CD8-positive, alpha-beta memory T cell (primary cell): ENCODE results near the gene GMEB2. TPM values are rescaled to one million over a fixed set of nuclear protein-coding genes. Genes with fewer than 3 reads are reported as not detected.
"Not testable (repeated sequence)": the region's sequence is repeated elsewhere in the genome, so short reads cannot be mapped to it uniquely, and the experiment has no call there.

ENCODE experiments used
- CTCF ChIA-PET: fragments of 350-600 bp; sonication (Branson Sonifier 250); formaldehyde crosslinking; loops from one replicate; lab custom pipeline; 2021; ENCODE audit warnings: antibody characterized with exemption; lab: Charles Lee
- POLR2A ChIA-PET: fragments of 350-600 bp; sonication (Branson Sonifier 250); formaldehyde crosslinking; loops from one replicate; lab custom pipeline; 2021; ENCODE audit warnings: antibody characterized with exemption; lab: Charles Lee
- DNase-seq, 5 donors: peaks; one replicate each; pipeline versions ENCODE4 v3.0.0 to v3.0.0-alpha.2; 2020 to 2022; ENCODE audit warnings: mixed read lengths in 1 of 5
- H3K27ac ChIP-seq: one replicate; pipeline ENCODE4 v1.7.0; 2013; ENCODE audit warnings: low read depth, mild to moderate bottlenecking, low read length, moderate library complexity
- H3K27me3 ChIP-seq: 2 replicates; pipeline ENCODE4 v1.7.0; 2013; ENCODE audit warnings: low read length, mild to moderate bottlenecking; ENCODE audit not compliant: insufficient read depth, poor library complexity, severe bottlenecking
- H3K36me3 ChIP-seq: 2 replicates; pipeline ENCODE4 v1.7.0; 2013; ENCODE audit warnings: mild to moderate bottlenecking, low read length, moderate library complexity; ENCODE audit not compliant: insufficient read depth
- H3K4me1 ChIP-seq: 2 replicates; pipeline ENCODE4 v1.7.0; 2013; ENCODE audit warnings: mild to moderate bottlenecking, low read length, moderate library complexity; ENCODE audit not compliant: insufficient read depth
- H3K4me3 ChIP-seq: 2 replicates; pipeline ENCODE4 v1.7.0; 2013; ENCODE audit warnings: mild to moderate bottlenecking, low read length
- H3K9me3 ChIP-seq: 2 replicates; pipeline ENCODE4 v1.7.0; 2013; ENCODE audit warnings: mild to moderate bottlenecking, low read length
- H3K27ac Mint-ChIP-seq, 8 donors: one replicate each; pipeline ENCODE4 v1.8.0; 2020 to 2021; ENCODE audit warnings: mixed read lengths in 8 of 8, mild to moderate bottlenecking in 6 of 8, inconsistent platforms in 3 of 8, moderate library complexity in 3 of 8
- H3K27me3 Mint-ChIP-seq, 2 donors: one replicate each; pipeline ENCODE4 v1.8.0; 2020 to 2021; ENCODE audit warnings: mixed read lengths in 2 of 2, mild to moderate bottlenecking in 1 of 2, moderate library complexity in 1 of 2
- H3K36me3 Mint-ChIP-seq, 3 donors: one replicate each; pipeline ENCODE4 v1.8.0; 2020 to 2021; ENCODE audit warnings: mixed read lengths in 3 of 3, inconsistent platforms in 1 of 3, mild to moderate bottlenecking in 1 of 3
- H3K4me1 Mint-ChIP-seq, 3 donors: one replicate each; pipeline ENCODE4 v1.8.0; 2020 to 2021; ENCODE audit warnings: mixed read lengths in 3 of 3, inconsistent platforms in 1 of 3, mild to moderate bottlenecking in 1 of 3
- H3K4me3 Mint-ChIP-seq, 7 donors: one replicate each; pipeline ENCODE4 v1.8.0; 2020 to 2021; ENCODE audit warnings: mixed read lengths in 7 of 7, mild to moderate bottlenecking in 6 of 7, moderate library complexity in 4 of 7, inconsistent platforms in 2 of 7
- H3K9me3 Mint-ChIP-seq, 5 donors: one replicate each; pipeline ENCODE4 v1.8.0; 2020 to 2022; ENCODE audit warnings: mixed read lengths in 5 of 5, mild to moderate bottlenecking in 3 of 5, moderate library complexity in 2 of 5, inconsistent platforms in 1 of 5
- polyA plus RNA-seq: library from polyadenylated mRNA; unstranded; fragments of 300-500 nt; fragmentation: Illumina TruSeq; gene quantifications from one replicate; pipeline ENCODE4 v1.2.3, GENCODE V29; 2021
- total RNA-seq, 2 experiments: library from RNA; stranded (reverse); gene quantifications; one replicate each; pipeline ENCODE4 v1.2.3, GENCODE V29; 2021

The GMEB2 gene, protein sequence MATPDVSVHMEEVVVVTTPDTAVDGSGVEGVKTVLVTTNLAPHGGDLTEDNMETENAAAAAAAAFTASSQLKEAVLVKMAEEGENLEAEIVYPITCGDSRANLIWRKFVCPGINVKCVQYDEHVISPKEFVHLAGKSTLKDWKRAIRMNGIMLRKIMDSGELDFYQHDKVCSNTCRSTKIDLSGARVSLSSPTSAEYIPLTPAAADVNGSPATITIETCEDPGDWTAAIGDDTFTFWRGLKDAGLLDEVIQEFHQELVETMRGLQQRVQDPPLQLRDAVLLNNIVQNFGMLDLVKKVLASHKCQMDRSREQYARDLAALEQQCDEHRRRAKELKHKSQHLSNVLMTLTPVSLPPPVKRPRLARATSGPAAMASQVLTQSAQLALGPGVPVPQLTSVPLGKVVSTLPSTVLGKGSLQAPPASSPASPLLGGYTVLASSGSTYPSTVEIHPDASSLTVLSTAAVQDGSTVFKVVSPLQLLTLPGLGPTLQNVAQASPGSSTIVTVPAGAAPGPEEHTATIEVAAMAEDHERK
- total RNA-seq (10 to 100 TPM; 14.3 to 15.5 TPM), polyA plus RNA-seq (14.8 TPM)

DNA sequence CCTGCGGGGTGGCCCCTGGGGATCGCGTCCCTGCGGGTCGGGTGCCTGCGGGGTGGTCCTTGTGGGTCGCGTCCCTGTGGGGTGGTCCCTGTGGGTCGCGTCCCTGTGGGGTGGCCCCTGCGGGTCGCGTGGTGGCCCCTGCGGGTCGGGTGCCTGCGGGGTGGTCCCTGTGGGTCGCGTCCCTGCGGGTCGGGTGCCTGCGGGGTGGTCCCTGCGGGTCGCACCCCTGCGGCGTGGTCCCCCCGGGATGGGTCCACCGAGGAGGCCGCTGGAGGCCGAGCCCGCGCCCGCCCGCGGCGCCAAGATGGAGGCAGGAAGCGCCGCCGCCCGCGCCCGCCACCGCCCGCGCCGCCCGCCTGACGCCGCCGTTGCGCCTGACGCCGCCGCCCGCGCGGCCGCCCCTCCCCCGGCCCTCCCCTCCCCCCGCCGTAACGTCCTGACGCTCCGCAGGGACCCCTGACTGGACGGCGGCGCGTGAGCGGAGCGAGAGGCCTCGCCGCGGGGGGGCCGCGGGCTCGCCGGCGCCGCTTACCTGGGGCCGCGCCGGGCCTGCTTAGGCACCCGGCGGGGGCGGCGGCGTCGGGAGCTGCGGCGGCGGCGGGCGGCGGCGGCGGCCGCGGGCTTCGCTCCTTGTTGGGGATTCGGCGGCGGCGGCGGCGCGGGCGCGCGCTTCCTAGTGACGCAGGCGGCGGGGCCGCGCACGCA is at the start of gene GMEB2:
GMEB2 (minus strand) TSS at position 678 of the 705 bp plus-strand sequence. CDS start 7,704 bp downstream, outside the sequence.
- H3K36me3 Mint-ChIP-seq = peaks cover 0 to 24% (median 8%) of the 10 kb centered on the region in 3 donors
- peak within 1 kb of the TSS; percentile 84 to 97 (median 94) for H3K27ac Mint-ChIP-seq
- peak within 1 kb of the TSS; percentile 81 for H3K27ac ChIP-seq
- H3K27me3 ChIP-seq = no peaks in the 10 kb centered on the region
- ChIA-PET POLR2A (interaction anchor here (0.9 to 6.0 kb wide), 13 partner anchors 8 to 239 kb away, joined by 3 to 110 read pairs (median 5); partner anchors contain the start of genes HELZ2, LIME1, PPDPF and RTEL1), CTCF (interaction anchor here (0.8 to 6.1 kb wide), 9 partner anchors 10 to 237 kb away, joined by 3 to 22 read pairs (median 4); partner anchors contain the start of gene PTK6)
- H3K4me1 Mint-ChIP-seq = peaks cover 35 to 50% (median 37%) of the 10 kb centered on the region in 3 donors
- no peaks in the 10 kb centered on the region for H3K27me3 Mint-ChIP-seq
- H3K4me3 ChIP-seq = peak within 1 kb of the TSS; percentile 93
- no peaks in the 10 kb centered on the region for H3K9me3 ChIP-seq
- H3K4me3 Mint-ChIP-seq = peak within 1 kb of the TSS; percentile 90 to 98 (median 95)
- peak in 3 of 5 donors; percentile 56 to 96 (median 65) for DNase-seq
- no peaks in the 10 kb centered on the region for H3K36me3 ChIP-seq
- no peaks in the 10 kb centered on the region for H3K9me3 Mint-ChIP-seq
- H3K4me1 ChIP-seq = peaks cover 30% of the 10 kb centered on the region

DNA sequence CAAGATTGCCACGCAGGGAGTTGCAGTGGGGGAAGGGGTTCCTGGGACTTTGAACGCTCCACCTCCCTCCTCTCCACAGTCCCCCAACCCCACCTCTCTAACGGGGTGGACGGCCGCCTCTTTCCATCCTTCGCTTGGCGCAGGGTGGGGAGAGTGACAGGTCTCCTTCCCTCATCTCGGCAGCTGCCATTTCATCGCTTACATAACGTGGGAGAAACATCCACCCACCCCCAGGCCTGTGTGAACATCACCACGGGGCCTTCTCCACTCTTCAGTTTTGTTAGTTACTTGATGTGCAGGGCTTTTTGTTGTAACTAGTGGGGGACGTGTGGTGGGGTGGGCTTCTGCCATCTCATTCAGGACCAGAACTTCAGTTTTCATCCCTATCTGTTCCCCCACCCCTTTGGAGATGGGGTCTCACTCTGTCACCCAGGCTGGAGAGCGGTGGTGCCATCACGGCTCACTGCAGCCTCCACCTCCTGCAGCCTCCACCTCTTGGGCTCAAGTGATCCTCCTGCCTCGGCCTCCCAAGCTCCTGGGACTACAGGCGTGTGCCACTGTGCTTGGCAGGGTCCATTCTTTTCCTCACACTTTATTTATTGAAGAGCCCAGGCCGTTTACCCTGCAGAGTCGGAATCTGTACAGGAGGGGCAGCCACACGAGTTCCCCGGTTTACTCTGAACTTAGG is 48.9 kb upstream of the GMEB2 start:
- CTCF ChIA-PET = no interaction called here
- no peaks in the 10 kb centered on the region for H3K4me1 ChIP-seq

DNA sequence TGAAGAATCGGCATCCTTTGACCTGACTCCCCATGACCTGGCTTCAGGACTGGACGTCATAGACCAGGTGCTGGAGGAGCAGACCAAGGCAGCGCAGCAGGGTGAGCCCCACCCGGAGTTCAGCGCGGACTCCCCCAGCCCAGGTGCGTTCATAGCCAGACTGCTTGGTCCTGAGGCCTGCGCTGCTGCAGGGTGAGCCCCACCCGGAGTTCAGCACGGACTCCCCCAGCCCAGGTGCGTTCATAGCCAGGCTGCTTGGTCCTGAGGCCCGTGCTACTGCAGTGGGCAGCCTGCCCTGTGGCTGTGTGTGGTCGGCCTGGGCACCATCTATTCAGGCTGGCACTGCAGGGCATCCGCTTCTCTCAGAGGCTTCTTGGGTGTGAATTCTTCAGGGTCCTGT is 47.0 kb upstream of the GMEB2 start:
- H3K27ac ChIP-seq = no peak overlapping the region
- Mint-ChIP-seq H3K4me1 (no peaks in the 10 kb centered on the region), H3K36me3 (peaks cover 0 to 28% (median 2%) of the 10 kb centered on the region in 3 donors), H3K27ac (peak overlapping the region in 1 of 8 donors; percentile 14), H3K4me3 (no peak overlapping the region), H3K9me3 (no peaks in the 10 kb centered on the region), H3K27me3 (no peaks in the 10 kb centered on the region)
- no peak overlapping the region for H3K4me3 ChIP-seq
- POLR2A ChIA-PET = no interaction called here
- CTCF ChIA-PET = no interaction called here
- DNase-seq = no peak
- H3K9me3 ChIP-seq = no peaks in the 10 kb centered on the region
- no peaks in the 10 kb centered on the region for H3K4me1 ChIP-seq
- no peaks in the 10 kb centered on the region for H3K36me3 ChIP-seq
- H3K27me3 ChIP-seq = no peaks in the 10 kb centered on the region

More for the DNA sequence above, 48.9 kb upstream of the GMEB2 start:
- H3K4me1 Mint-ChIP-seq = no peaks in the 10 kb centered on the region
- H3K27me3 Mint-ChIP-seq = no peaks in the 10 kb centered on the region
- Histone ChIP-seq H3K27me3 (no peaks in the 10 kb centered on the region), H3K4me3 (no peak overlapping the region), H3K9me3 (no peaks in the 10 kb centered on the region), H3K27ac (no peak overlapping the region), H3K36me3 (no peaks in the 10 kb centered on the region)
- H3K9me3 Mint-ChIP-seq = no peaks in the 10 kb centered on the region
- no peak overlapping the region for H3K4me3 Mint-ChIP-seq
- no peak for DNase-seq
- peaks cover 0 to 24% (median 0%) of the 10 kb centered on the region in 3 donors for H3K36me3 Mint-ChIP-seq
- peak overlapping the region in 1 of 8 donors; percentile 82 for H3K27ac Mint-ChIP-seq
- POLR2A ChIA-PET = no interaction called here

DNA sequence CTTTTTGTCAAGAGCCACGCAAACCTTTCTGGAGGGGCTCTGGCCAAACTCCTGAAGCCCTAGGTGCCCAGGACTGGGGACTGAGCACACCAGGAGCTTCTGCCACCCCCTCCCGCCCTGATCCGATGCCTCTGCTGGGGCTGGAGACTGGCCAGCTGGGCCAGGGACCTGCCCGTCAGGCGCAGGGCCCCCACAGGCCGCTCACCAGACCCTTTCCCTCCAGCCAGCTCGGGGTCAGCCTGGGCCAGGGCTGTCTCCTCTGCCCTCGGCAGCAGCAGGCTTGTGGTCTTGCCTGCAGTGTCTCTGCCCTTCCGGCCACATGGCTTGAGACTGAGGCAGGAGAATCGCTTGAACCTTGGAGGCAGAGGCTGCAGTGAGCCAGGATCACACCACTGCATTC is 45.8 kb upstream of the GMEB2 start:
- Histone ChIP-seq H3K27ac (no peak overlapping the region), H3K4me1 (no peaks in the 10 kb centered on the region), H3K9me3 (no peaks in the 10 kb centered on the region), H3K4me3 (no peak overlapping the region), H3K27me3 (no peaks in the 10 kb centered on the region), H3K36me3 (no peaks in the 10 kb centered on the region)
- POLR2A ChIA-PET = no interaction called here
- H3K27ac Mint-ChIP-seq = peak overlapping the region in 1 of 8 donors; percentile 63
- H3K36me3 Mint-ChIP-seq = peaks cover 4 to 36% (median 6%) of the 10 kb centered on the region in 3 donors
- H3K9me3 Mint-ChIP-seq = no peaks in the 10 kb centered on the region
- no peaks in the 10 kb centered on the region for H3K4me1 Mint-ChIP-seq
- no peak overlapping the region for H3K4me3 Mint-ChIP-seq
- DNase-seq = no peak
- H3K27me3 Mint-ChIP-seq = no peaks in the 10 kb centered on the region
- CTCF ChIA-PET = no interaction called here

DNA sequence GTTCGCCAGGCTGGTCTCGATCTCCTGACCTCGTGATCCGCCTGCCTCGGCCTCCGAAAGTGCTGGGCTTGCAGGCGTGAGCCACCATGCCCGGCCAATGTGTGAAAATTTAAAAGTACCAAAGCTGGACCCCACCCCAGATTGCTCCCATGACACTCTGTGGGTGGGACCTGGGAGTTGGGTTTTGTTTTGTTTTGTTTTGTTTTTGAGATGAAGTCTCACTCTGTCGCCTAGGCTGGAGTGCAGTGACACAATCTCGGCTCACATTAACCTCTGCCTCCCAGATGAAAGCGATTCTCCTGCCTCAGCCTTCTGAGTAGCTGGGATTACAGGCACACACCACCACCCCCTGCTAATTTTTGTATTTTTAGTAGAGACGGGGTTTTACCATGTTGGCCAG is 44.8 kb upstream of the GMEB2 start:
- not testable (repeated sequence) for H3K36me3 ChIP-seq

DNA sequence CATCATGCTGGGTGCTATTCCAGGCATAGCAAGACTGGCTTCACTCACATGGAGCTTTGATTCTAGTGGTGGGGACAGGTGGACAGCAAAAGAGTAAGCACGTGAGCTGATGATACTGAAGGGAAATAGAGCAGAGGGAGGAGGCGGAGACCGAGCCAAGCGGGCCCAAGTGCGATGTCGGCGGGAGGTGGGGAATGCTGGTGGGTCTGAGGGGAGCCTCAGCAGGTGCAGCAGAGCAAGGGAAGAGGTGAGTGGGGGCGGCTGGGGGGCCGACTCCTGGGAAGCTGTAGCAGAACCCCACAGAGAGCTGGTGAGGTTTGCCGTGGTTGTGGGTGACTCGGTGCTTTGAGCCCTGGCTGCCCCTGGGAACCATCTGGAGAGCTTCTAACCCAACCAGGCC is 41.5 kb upstream of the GMEB2 start:
- Histone ChIP-seq H3K4me3 (no peak overlapping the region), H3K4me1 (no peaks in the 10 kb centered on the region), H3K9me3 (no peaks in the 10 kb centered on the region), H3K27ac (no peak overlapping the region), H3K27me3 (no peaks in the 10 kb centered on the region), H3K36me3 (no peaks in the 10 kb centered on the region)
- H3K36me3 Mint-ChIP-seq = peaks cover 4 to 43% (median 9%) of the 10 kb centered on the region in 3 donors
- ChIA-PET CTCF (interaction anchor here (0.9 to 1.3 kb wide), 2 partner anchors 10 to 131 kb away, joined by 5 to 6 read pairs; partner anchors contain the start of genes PTK6 and RTEL1), POLR2A (no interaction called here)
- H3K27ac Mint-ChIP-seq = peak overlapping the region in 1 of 8 donors; percentile 74
- no peak overlapping the region for H3K4me3 Mint-ChIP-seq
- no peaks in the 10 kb centered on the region for H3K4me1 Mint-ChIP-seq
- DNase-seq = no peak
- no peaks in the 10 kb centered on the region for H3K27me3 Mint-ChIP-seq
- H3K9me3 Mint-ChIP-seq = no peaks in the 10 kb centered on the region

More for the DNA sequence above, 44.8 kb upstream of the GMEB2 start:
- H3K27me3 ChIP-seq, H3K4me1 Mint-ChIP-seq, POLR2A ChIA-PET, CTCF ChIA-PET, H3K9me3 ChIP-seq, H3K27ac ChIP-seq, H3K27ac Mint-ChIP-seq, H3K27me3 Mint-ChIP-seq, H3K4me3 ChIP-seq, DNase-seq, H3K9me3 Mint-ChIP-seq, H3K4me3 Mint-ChIP-seq, H3K4me1 ChIP-seq: not testable (repeated sequence)
- peaks cover 4 to 40% (median 6%) of the 10 kb centered on the region in 3 donors for H3K36me3 Mint-ChIP-seq

DNA sequence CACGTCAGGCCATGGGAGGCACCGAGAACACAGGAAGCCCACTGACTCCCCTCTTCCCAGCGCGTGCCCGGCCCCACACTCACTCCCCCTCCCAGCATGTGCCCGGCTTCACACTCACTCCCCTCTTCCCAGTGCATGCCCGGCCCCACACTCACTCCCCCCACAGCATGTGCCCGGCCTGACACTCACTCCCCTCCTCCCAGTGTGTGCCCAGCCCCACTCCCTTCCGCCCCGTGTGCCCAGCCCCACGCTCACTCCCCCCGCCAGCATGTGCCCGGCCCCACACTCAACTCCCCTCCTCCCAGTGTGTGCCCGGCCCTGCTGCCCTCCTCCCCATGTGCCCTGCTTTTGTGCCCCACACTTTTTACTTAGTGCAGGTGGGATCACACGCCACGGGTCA is 41.0 kb upstream of the GMEB2 start:
- Histone ChIP-seq H3K4me1 (no peaks in the 10 kb centered on the region), H3K36me3 (no peaks in the 10 kb centered on the region), H3K27ac (no peak overlapping the region), H3K4me3 (no peak overlapping the region), H3K27me3 (no peaks in the 10 kb centered on the region), H3K9me3 (no peaks in the 10 kb centered on the region)
- Mint-ChIP-seq H3K9me3 (no peaks in the 10 kb centered on the region), H3K4me3 (no peak overlapping the region), H3K27me3 (no peaks in the 10 kb centered on the region), H3K4me1 (no peaks in the 10 kb centered on the region), H3K36me3 (peaks cover 4 to 47% (median 9%) of the 10 kb centered on the region in 3 donors), H3K27ac (peak overlapping the region in 1 of 8 donors; percentile 74)
- ChIA-PET CTCF (no interaction called here), POLR2A (no interaction called here)
- DNase-seq = no peak
